Cardiac atrium fibroblast (primary cell): Measurements from ENCODE around the gene SAMD14. TPM values are rescaled to one million over a fixed set of nuclear protein-coding genes. Genes with fewer than 3 reads are reported as not detected.

ENCODE experiments used
- total RNA-seq: library from RNA; depleted of rRNA; stranded (reverse); fragments of >200 nt; gene quantifications from 2 replicates; pipeline ENCODE4 v1.2.3, GENCODE V29; 2015

SAMD14 gene
- total RNA-seq: 2.3 and 8.9 TPM in 2 replicates

DNA sequence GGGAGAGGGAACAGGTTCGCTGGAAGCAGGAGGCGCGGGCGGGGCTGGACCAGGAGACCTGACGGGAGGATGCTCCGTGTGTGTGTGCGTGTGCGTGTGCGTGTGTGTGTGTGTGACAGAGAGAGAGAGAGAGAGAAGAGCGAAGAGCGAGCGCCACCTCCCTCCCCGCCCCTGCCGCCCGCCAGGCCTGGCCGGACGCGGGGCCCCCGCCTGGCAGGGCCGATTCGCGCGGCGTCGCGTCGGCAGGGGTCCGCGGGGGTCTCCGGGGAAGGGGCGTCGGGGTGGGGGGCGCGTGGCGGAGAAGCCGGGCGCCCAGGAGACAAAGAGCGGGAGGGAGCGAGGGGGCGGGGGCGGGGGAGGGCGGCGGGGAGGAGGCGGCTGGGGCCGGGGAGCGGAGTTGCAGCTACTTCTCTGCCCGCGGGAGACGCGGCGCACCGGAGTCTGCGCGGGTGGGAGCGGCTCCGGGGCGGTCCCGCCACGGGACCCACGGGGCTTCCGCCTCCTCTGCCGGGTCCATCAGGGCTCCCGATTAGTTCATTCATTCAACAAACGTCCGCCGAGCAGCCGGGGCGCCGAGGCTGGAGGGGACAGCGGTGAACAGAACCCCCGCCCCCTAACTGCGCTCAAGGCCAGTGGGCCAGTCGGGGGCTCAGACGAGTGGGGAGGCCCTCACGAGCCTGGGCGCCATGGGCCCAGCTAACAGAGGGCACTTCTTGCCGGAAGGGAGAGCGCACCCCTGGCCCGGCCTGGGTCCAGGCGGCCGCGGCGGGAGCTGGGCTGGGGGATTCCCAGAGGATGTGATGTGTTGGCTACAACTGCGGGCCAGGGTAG, at the start of gene SAMD14:
TSS of gene SAMD14 (minus strand) at position 433 of the 831 bp plus-strand sequence. CDS start 5,201 bp downstream, outside the sequence.

DNA sequence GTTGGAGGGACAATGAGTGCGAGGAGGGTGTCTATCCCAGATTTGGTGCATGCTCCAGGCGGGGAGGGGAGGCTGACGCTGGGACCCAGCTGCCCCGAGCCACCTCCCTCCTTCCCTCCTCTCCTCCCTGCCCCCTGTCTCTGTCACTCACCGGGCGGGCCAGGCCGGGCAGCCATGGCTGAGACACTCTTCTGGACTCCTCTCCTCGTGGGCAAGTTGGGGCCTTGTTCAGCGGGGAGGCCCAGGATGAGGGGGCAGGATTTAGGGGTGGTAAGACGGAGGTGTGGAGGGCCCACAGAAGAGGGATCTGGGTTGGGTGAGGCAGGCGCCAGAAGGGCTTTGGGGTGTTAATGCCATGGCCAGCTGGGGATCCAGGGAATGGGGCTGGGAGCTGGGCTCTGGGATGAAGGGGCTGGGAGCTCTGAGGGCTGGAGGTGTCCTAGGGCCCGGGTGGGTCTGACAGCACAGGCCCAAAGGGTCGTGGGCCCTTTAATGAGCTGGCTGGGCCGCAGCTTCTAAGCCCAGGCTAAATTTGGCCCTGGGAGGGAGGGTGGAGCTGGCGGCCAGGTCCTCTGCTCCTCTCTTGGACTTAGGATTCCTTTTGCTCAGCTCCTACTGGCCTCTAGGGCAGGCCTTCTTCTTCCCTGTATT, 36.0 kb upstream of the SAMD14 start, which contains the start of gene SGCA:
TSS of gene SGCA (plus strand) at position 139 of the 651 bp plus-strand sequence. CDS start at position 175, 36 bp downstream.

DNA sequence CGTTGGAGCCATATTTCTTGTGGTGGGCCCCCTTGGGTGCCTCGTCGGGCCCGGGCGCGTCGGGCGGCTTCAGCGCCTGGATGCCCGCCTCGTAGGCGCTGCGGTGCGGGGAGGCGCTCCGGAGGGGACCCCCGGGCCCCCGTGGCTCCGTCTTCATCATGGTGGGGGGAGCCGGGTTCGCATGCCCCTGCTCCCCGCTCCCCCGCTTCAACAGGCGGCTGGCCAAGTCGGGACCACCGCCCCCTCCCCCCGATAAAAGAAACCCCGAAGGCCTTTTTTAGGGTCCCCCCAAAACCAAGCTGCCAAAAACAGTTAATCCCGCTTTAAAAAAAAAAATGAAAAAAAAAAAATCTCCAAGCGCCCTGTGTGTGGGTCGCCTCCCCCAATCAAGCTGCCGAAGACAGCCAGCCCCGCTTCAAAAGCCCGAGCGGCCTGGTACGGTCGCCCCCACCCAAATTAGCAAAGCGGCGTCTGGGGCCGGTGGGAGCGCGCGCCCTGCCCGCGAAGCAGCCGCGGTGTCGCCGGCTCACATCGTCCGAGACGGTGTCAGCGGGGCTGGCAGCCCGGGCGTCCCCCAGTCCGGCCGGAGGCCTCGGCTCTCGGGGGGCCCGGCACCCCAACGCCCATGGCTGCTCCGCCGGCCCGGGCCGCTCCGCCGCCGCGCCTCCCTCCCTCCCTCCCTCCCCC, 20.5 kb upstream of the SAMD14 start, which contains the start of gene PPP1R9B:
TSS of gene PPP1R9B (minus strand) at position 324 of the 687 bp plus-strand sequence. CDS start at position 160, 164 bp downstream.

DNA sequence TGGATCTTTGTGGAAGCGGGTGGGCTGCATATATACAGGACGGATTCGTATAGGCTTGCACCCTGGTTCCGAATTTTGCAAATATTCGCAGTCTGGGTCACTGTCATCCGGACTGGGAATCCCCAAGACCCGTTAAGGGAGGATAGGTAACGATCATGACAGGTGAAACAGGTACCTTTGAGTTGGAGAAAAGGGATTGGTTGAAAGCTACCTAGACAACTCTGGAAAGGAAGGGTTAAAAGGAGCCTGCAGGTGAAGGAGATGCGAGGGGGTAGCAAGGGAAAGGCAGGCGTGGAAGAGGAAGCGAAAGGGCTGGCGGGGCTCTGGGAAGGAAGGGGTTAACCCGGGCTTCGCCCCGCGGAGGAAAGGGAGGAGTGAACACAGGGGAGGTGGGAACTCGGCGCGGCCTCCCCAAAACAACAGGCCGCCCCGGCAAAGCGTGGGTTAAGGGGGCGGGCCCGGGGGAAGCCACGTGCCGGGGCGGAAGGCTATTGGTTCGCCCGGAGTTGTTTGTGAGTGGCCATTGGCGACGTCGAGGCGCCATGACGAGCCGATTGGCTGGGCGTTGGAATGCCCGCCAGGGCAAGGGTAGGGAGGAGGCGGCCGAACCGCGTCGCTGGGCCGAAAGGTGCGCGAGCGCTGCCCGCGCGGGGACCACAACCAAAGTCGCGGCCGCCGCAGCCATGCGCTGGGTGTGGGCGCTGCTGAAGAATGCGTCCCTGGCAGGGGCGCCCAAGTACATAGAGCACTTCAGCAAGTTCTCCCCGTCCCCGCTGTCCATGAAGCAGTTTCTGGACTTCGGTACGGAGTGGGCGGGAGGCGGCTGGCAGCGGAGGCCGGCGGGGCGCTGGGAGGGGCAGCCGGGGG, 35.0 kb downstream of the SAMD14 start, which contains the start of gene PDK2:
TSS of gene PDK2 (plus strand) at position 599 of the 867 bp plus-strand sequence. CDS start at position 684, 85 bp downstream.

Other genes with a start within 250 kb of the SAMD14 start
- gene DLX4, start 161.0 kb downstream of the SAMD14 start, total RNA-seq: not detected in 2 replicates
- not detected in 2 replicates for gene DLX3, start 134.9 kb downstream of the SAMD14 start, total RNA-seq
- gene ITGA3, start 74.0 kb downstream of the SAMD14 start, total RNA-seq: 90.3 and 108 TPM in 2 replicates
- gene PDK2, start 34.8 kb downstream of the SAMD14 start, total RNA-seq: 24.6 and 28.0 TPM in 2 replicates
- 33.8 and 39.2 TPM in 2 replicates for gene PPP1R9B, start 20.5 kb upstream of the SAMD14 start, total RNA-seq
- gene SGCA, start 35.8 kb upstream of the SAMD14 start, total RNA-seq: not detected in 2 replicates
- gene COL1A1, start 71.5 kb upstream of the SAMD14 start, total RNA-seq: 3,370 and 3,473 TPM in 2 replicates
- gene TMEM92, start 144.3 kb upstream of the SAMD14 start, total RNA-seq: not detected in 2 replicates
- gene XYLT2, start 216.0 kb upstream of the SAMD14 start, total RNA-seq: 44.0 and 54.1 TPM in 2 replicates
- 70.0 and 75.5 TPM in 2 replicates for gene MRPL27, start 243.0 kb upstream of the SAMD14 start, total RNA-seq
- gene EME1, start 243.1 kb upstream of the SAMD14 start, total RNA-seq: 0.65 and 5.6 TPM in 2 replicates